HL-60/S4 (cell line): ENCODE data around the gene KAT5.
"Not testable (repeated sequence)": the region's sequence is repeated elsewhere in the genome, so short reads cannot be mapped to it uniquely, and the experiment has no call there.

ENCODE experiments used
- in situ Hi-C: fragments of 300-500 bp; cut with MboI; formaldehyde crosslinking; loops from 2 replicates; pipeline ENCODE4 v1.14.3; 2022; ENCODE audit warnings: low sequenced_read_pairs

The KAT5 gene

GRCh38 chr11:65711785-65712632, at the start of gene KAT5:
TSS of gene KAT5 (plus strand) at chr11:65712252. CDS start at chr11:65712268, 16 bp downstream.
- in situ Hi-C loops = loop anchor here (10.0 kb wide), 1 partner anchor 273 kb away; no protein-coding TSS in a partner anchor

GRCh38 chr11:65662799-65663638, 49.0 kb upstream of the KAT5 start, which contains the start of gene RELA:
TSS of gene RELA (minus strand) at chr11:65662916. CDS start at chr11:65662832, 84 bp downstream.
- in situ Hi-C loops = no loop called here

- in situ Hi-C loops = no loop called here
These were observed 48.3 kb upstream of the KAT5 start for GRCh38 chr11:65663639-65664200.

- in situ Hi-C loops = no loop called here
These were observed 39.7 kb upstream of the KAT5 start for GRCh38 chr11:65672180-65672860.

GRCh38 chr11:65672982-65673381, 39.1 kb upstream of the KAT5 start:
- in situ Hi-C loops = no loop called here

- in situ Hi-C loops = no loop called here
These were observed 31.8 kb upstream of the KAT5 start for GRCh38 chr11:65680192-65680743.

GRCh38 chr11:65683480-65683879, 28.6 kb upstream of the KAT5 start:
- in situ Hi-C loops = not testable (repeated sequence)

- in situ Hi-C loops = no loop called here
These were observed 26.1 kb upstream of the KAT5 start for GRCh38 chr11:65685981-65686380.

- in situ Hi-C loops = not testable (repeated sequence)
These were observed 20.2 kb upstream of the KAT5 start for GRCh38 chr11:65691847-65692246.

GRCh38 chr11:65692367-65692766, 19.7 kb upstream of the KAT5 start:
- in situ Hi-C loops = no loop called here

- in situ Hi-C loops = no loop called here
These were observed 16.4 kb upstream of the KAT5 start for GRCh38 chr11:65695459-65696241.

GRCh38 chr11:65696802-65697552, 15.1 kb upstream of the KAT5 start:
- in situ Hi-C loops = no loop called here

GRCh38 chr11:65698205-65698604, 13.8 kb upstream of the KAT5 start:
- in situ Hi-C loops = no loop called here

- in situ Hi-C loops = no loop called here
These were observed 12.7 kb upstream of the KAT5 start for GRCh38 chr11:65699306-65699705.

- in situ Hi-C loops = no loop called here
These were observed 11.7 kb upstream of the KAT5 start for GRCh38 chr11:65700399-65700798.

GRCh38 chr11:65701686-65702085, 10.4 kb upstream of the KAT5 start:
- in situ Hi-C loops = no loop called here

- in situ Hi-C loops = no loop called here
These were observed 8.2 kb upstream of the KAT5 start for GRCh38 chr11:65703846-65704245.

GRCh38 chr11:65706303-65706763, 5.7 kb upstream of the KAT5 start:
- in situ Hi-C loops = not testable (repeated sequence)

- in situ Hi-C loops = not testable (repeated sequence)
These were observed 5.0 kb upstream of the KAT5 start for GRCh38 chr11:65707002-65707401.
